Measurements from ENCODE around the gene PIEZO1. TPM values are rescaled to one million over a fixed set of nuclear protein-coding genes. Genes with fewer than 3 reads are reported as not detected.

PIEZO1 gene
- total RNA-seq, 1 donor = 197 TPM

DNA sequence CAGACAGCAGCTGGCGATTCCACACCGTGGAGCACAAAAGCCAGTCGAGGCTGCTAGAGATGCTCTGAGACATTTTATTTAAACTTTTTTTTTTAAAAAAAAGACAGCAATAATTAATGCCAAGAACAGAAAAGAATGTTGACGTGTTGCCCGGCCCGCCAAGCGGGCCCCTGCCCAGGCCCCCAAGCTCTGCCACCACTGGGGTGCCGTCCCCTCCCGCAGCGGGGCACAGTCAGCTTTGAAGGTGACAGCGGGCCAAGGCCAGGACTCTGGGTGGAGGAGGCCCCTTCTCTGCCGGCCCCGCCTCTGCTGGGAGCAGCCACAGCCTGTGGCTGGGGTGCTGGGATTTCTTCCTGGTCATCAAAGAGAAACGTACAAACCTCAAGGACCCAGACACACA, 88.6 kb downstream of the PIEZO1 start:
- TF ChIP-seq, protein P1, sequence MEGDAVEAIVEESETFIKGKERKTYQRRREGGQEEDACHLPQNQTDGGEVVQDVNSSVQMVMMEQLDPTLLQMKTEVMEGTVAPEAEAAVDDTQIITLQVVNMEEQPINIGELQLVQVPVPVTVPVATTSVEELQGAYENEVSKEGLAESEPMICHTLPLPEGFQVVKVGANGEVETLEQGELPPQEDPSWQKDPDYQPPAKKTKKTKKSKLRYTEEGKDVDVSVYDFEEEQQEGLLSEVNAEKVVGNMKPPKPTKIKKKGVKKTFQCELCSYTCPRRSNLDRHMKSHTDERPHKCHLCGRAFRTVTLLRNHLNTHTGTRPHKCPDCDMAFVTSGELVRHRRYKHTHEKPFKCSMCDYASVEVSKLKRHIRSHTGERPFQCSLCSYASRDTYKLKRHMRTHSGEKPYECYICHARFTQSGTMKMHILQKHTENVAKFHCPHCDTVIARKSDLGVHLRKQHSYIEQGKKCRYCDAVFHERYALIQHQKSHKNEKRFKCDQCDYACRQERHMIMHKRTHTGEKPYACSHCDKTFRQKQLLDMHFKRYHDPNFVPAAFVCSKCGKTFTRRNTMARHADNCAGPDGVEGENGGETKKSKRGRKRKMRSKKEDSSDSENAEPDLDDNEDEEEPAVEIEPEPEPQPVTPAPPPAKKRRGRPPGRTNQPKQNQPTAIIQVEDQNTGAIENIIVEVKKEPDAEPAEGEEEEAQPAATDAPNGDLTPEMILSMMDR (IDR thresholded peaks at IDR 0.05; ENCODE audit: insufficient read depth, low read depth, low read length) = no peak
- DNase-seq (ENCODE audit: low read depth) = no peak
- no peak overlapping the region for H3K4me3 ChIP-seq (ENCODE audit: low read depth, low read length)

DNA sequence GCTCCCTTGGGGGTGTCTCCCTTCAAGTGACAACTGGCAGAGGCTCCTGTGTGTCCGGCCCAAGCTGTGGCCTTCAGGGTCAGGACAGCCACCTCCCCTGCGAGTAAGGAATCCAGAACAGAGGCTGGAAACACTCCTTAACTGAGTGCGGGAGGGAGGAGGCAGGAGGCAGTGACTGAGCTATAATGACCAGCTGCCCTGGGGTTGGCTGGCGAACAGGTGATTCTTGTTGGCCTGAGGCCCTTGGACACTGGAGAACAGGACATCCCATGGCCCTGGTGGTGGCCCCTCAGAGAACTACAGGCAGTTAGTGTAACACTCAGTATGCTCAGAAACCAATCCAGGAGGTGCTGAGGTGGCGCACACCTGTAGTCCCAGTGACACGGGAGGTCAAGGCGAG, 89.3 kb downstream of the PIEZO1 start:
- H3K4me3 ChIP-seq (ENCODE audit: low read depth, low read length) = no peak overlapping the region
- no peak for DNase-seq (ENCODE audit: low read depth)
- TF ChIP-seq, protein P1 (IDR thresholded peaks at IDR 0.05; ENCODE audit: insufficient read depth, low read depth, low read length) = no peak

DNA sequence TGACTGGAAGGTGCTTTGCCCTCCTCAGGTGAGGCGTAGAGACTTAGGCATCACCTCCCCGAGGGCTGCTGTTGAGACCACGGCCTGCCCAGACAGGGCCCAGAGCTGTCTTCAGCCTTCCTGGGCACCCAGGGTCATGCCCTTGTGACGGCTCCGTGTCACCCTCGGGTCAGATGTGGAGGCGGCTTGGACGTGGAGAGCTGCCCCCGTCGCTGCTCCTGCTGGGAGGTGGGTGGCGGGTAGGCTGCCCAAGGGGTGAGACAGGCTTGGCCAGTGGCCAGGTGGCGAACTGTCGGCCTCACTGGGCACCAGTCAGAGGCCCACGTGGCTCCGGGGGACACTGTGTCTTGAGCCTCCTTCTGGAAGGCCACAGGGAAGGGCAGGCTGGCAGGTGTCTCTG, 89.8 kb downstream of the PIEZO1 start:
- TF ChIP-seq, protein P1 (IDR thresholded peaks at IDR 0.05; ENCODE audit: insufficient read depth, low read depth, low read length) = no peak
- no peak for DNase-seq (ENCODE audit: low read depth)
- H3K4me3 ChIP-seq (ENCODE audit: low read depth, low read length) = no peak overlapping the region

DNA sequence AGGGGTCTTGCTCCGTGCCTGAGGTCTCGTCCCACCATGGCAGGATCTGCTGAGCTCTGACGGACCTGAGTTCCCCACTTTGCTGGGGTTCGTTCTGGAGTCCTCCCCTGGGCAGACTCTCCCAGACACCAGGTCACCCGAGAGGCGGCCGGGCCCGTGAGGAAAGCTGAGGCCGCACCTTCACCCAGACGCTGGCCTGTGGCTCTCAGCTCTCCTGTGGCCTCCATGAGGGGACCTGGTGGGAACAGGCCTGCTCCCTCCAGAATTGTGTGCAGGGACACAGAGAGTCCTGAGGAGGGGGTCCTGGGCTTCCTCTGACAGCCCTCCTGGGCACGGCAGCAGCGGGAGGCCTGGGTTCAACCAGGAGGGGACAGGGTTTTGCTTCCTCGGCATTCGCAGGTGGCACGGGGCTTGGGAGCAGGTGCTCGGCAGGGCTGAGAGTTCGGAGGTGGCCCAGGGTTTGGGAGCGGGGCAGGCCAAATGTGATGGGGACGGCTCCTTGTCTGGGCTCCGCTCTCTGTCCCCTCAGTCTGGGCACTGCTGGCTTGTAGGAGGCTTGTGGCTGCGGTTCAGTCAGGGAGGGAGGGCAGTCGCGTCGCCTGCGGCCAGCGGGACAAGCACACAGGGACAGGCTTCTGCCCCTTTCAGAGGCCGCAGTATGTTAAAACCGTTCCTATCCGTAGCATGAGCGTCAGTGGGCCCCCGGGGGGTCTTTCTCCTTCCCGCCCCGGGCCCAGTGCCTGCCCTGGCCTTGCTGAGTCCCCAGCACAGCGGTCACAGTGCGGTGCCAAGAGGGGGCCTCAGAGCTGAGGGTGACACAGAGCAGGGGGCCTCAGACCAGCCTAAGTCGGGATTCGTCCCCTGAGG, 90.6 kb downstream of the PIEZO1 start:
- no peak for DNase-seq (ENCODE audit: low read depth)
- TF ChIP-seq, protein P1 (IDR thresholded peaks at IDR 0.05; ENCODE audit: insufficient read depth, low read depth, low read length) = no peak
- no peak overlapping the region for H3K4me3 ChIP-seq (ENCODE audit: low read depth, low read length)

DNA sequence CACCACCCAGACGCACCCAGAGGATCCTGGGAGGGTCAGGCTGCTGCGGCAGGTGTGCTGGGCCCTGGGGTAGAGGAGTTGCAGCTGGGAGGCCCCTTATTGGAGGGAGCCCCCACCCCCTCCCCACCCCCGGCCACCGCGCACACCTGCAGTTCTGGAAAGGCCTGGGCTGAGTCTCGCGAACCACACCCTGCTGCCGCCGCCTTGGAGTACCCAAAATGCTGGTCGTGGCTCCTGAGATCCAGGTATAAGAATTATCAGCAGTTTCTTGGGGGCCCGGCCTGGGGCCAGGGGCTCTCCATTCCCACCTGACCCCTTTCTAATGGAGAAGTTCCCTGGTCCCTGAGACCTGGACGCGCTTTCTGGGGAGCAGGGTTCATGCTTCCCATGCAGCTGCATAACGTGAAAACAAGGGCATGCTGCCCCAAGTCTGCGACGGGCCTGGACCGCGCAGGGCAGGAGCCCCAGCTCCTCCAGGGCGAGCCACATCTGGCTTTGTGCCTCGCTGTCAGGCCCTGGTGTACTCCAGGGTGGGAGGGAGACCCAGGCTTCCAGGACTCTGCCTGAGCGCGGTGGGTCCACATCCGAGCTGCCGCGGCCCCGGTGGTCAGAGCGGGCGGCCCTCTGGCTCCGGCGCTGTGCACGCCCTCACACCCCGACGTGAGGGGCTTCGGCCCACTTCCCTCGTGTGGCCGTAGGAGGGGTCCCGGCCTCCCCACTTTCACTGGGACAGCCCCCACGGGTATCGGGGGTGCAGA, 91.4 kb downstream of the PIEZO1 start:
- no peak for DNase-seq (ENCODE audit: low read depth)
- no peak overlapping the region for H3K4me3 ChIP-seq (ENCODE audit: low read depth, low read length)
- TF ChIP-seq, protein P1 (IDR thresholded peaks at IDR 0.05; ENCODE audit: insufficient read depth, low read depth, low read length) = no peak

DNA sequence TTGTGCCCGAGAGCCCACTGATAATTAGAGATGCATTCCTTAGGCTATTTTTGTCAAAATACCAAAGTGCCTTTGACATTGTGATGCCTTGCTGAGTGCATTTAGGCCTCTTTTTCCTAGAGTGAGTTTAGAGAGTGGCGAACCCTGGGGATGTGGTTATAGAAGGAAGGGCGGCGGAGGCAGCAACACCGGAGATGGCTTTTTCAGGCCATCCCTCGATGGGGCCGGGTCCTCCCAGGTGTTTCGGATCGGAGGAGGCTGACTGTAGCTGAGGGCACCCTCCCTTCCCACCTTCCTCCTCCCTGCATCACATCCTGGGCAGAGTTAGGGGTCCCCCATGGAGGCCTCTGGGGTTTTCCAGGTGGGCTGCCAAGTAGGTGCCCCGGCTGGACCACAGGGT, 92.2 kb downstream of the PIEZO1 start:
- TF ChIP-seq, protein P1 (IDR thresholded peaks at IDR 0.05; ENCODE audit: insufficient read depth, low read depth, low read length) = no peak
- no peak overlapping the region for H3K4me3 ChIP-seq (ENCODE audit: low read depth, low read length)
- DNase-seq (ENCODE audit: low read depth) = no peak

Measured in fibroblast of villous mesenchyme (primary cell).